GM12874 (cell line): ENCODE results near the gene BABAM2.

ENCODE experiments used
- TF ChIP-seq, protein P1 (sequence below): IDR thresholded peaks from 2 replicates; pipeline ENCODE4 v1.5.1; 2011; ENCODE audit warnings: low read depth, mild to moderate bottlenecking, control low read depth, low read length, moderate library complexity; ENCODE audit not compliant: insufficient read depth

The BABAM2 gene

GRCh38 chr2:28292491-28292890 is 402.0 kb downstream of the BABAM2 start:
- TF ChIP-seq, protein P1, sequence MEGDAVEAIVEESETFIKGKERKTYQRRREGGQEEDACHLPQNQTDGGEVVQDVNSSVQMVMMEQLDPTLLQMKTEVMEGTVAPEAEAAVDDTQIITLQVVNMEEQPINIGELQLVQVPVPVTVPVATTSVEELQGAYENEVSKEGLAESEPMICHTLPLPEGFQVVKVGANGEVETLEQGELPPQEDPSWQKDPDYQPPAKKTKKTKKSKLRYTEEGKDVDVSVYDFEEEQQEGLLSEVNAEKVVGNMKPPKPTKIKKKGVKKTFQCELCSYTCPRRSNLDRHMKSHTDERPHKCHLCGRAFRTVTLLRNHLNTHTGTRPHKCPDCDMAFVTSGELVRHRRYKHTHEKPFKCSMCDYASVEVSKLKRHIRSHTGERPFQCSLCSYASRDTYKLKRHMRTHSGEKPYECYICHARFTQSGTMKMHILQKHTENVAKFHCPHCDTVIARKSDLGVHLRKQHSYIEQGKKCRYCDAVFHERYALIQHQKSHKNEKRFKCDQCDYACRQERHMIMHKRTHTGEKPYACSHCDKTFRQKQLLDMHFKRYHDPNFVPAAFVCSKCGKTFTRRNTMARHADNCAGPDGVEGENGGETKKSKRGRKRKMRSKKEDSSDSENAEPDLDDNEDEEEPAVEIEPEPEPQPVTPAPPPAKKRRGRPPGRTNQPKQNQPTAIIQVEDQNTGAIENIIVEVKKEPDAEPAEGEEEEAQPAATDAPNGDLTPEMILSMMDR, result no peak

GRCh38 chr2:28293416-28293815 is 402.9 kb downstream of the BABAM2 start:
- TF ChIP-seq, protein P1, result no peak

DNA sequence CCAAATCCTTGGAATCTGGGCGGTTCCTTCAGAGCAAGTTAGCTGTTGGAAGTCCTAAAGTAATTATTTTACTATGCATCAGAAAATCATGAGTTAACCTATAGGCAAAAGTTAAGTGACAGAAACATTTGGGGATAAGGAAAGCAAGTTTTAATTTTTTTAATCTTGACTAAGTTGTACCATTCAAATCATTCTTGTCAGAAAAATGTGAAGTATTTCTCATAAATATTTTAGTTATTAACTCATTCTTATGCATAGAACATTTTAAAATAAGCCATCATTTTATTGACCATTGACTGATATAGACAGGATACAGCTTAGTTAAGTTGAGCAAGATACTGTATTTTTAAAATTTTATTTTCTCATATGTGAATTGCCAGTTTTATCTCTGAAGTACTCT is 403.9 kb downstream of the BABAM2 start:
- TF ChIP-seq, protein P1, result no peak

GRCh38 chr2:28296243-28296642 is 405.7 kb downstream of the BABAM2 start:
- TF ChIP-seq, protein P1, result no peak

DNA sequence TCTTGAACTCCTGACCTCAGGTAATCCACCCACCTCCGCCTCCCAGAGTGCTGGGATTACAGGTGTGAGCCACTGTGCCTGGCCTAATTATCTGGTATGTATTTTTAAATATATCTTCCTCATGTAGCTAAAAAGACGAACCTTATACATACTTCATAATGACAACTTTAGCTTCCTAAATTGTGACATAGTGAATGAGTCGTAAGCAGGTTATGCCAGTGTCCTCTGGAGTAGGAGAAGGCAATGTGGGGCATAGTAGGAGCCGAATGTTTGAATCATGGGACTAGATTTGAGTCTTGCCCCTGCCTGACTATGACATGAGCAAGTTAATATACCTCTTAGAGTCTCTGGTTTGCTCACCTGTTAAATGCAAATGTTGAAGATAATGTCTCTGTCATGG is 406.4 kb downstream of the BABAM2 start:
- TF ChIP-seq, protein P1, result no peak

DNA sequence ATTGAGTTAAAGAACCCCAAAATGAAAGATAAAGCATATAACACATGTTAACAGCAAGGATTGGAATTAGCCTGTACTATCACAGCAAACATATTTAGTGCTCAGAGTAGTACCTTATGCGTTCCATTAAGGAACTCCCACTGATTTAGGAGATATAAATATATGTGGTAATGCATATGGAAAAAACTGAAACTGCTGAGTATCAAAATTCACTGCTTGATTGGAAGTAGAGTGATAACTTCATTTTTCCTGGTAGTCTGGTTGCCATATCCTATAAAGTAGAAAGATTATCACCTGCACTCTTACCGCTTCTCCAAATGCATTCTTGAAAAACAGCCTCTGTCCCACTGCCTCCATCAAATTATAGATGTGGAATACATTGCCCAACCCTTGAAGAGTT is 407.0 kb downstream of the BABAM2 start:
- TF ChIP-seq, protein P1, result no peak

DNA sequence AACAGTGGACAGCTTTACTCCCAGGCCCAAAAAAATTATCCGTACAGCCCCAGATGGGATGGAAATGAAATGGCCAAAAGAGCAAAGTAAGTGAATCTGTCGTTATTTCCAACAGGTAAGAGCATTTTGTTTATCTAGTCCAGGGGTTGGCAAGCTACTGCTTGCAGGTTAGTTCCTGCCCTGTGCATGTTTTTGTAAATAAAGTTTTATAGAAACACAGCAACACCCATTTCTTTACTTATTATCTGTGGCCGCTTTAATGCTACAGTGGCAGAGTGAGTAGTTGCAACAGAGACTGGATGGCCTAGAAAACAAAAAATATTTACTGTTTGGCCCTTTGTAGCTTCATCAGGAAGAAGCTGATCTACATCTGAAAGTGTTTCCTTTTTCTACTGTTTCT is 407.9 kb downstream of the BABAM2 start:
- TF ChIP-seq, protein P1, result no peak
